H9 (cell line): ENCODE measurements around the gene LRRC36. TPM values are rescaled to one million over a fixed set of nuclear protein-coding genes. Genes with fewer than 3 reads are reported as not detected.

Experiments used
- DNase-seq: peaks from one replicate; pipeline ENCODE4 v3.0.0-alpha.2; 2017
- H2AFZ ChIP-seq: one replicate; pipeline ENCODE4 v1.6.1; 2013; ENCODE audit warnings: mild to moderate bottlenecking, low read length, control low read depth, moderate library complexity
- H2AK5ac ChIP-seq: 2 replicates; pipeline ENCODE4 v1.6.1; 2013; ENCODE audit warnings: low read length, control low read depth, mixed read lengths; ENCODE audit not compliant: insufficient read length
- H2BK120ac ChIP-seq: one replicate; pipeline ENCODE4 v1.6.1; 2013; ENCODE audit warnings: low read depth, mild to moderate bottlenecking, low read length, control low read depth, inconsistent platforms; ENCODE audit not compliant: poor library complexity, severe bottlenecking
- H2BK12ac ChIP-seq: 2 replicates; pipeline ENCODE4 v1.6.1; 2013; ENCODE audit warnings: low read length, control low read depth, mixed read lengths, low read depth; ENCODE audit not compliant: insufficient read length
- H2BK15ac ChIP-seq: 2 replicates; pipeline ENCODE4 v1.6.1; 2013; ENCODE audit warnings: low read depth, low read length, control low read depth
- H2BK20ac ChIP-seq: one replicate; pipeline ENCODE4 v1.6.1; 2013; ENCODE audit warnings: low read depth, mild to moderate bottlenecking, low read length, control low read depth, inconsistent platforms; ENCODE audit not compliant: poor library complexity, severe bottlenecking
- H2BK5ac ChIP-seq: 2 replicates; pipeline ENCODE4 v1.6.1; 2013; ENCODE audit warnings: low read length, control low read depth, mixed read lengths; ENCODE audit not compliant: insufficient read length
- H3K14ac ChIP-seq: 2 replicates; pipeline ENCODE4 v1.6.1; 2013; ENCODE audit warnings: low read length, control low read depth; ENCODE audit not compliant: insufficient read depth
- H3K18ac ChIP-seq: 2 replicates; pipeline ENCODE4 v1.6.1; 2013; ENCODE audit warnings: low read depth, mild to moderate bottlenecking, mixed read lengths, low read length, control low read depth; ENCODE audit not compliant: insufficient read length
- H3K23ac ChIP-seq: 2 replicates; pipeline ENCODE4 v1.6.1; 2013; ENCODE audit warnings: low read length, control low read depth, mixed read lengths, low read depth; ENCODE audit not compliant: insufficient read length
- H3K23me2 ChIP-seq: 2 replicates; pipeline ENCODE4 v1.6.1; 2013; ENCODE audit warnings: low read depth, mild to moderate bottlenecking, mixed read lengths, low read length, control low read depth; ENCODE audit not compliant: insufficient read length, poor library complexity, severe bottlenecking
- H3K27ac ChIP-seq: 2 replicates; pipeline ENCODE4 v1.5.1; 2013; ENCODE audit warnings: low read length, control low read depth, mixed read lengths, low read depth; ENCODE audit not compliant: insufficient read length
- H3K27me3 ChIP-seq: 2 replicates; pipeline ENCODE4 v1.6.1; 2013; ENCODE audit warnings: low read length, control low read depth, inconsistent platforms; ENCODE audit not compliant: insufficient read depth
- H3K4ac ChIP-seq: 2 replicates; pipeline ENCODE4 v1.6.1; 2013; ENCODE audit warnings: low read depth, mild to moderate bottlenecking, control low read depth, inconsistent platforms, low read length, moderate library complexity
- H3K4me1 ChIP-seq: 2 replicates; pipeline ENCODE4 v1.6.1; 2013; ENCODE audit warnings: low read length, control low read depth, inconsistent platforms; ENCODE audit not compliant: insufficient read depth
- H3K4me2 ChIP-seq: 2 replicates; pipeline ENCODE4 v1.6.1; 2013; ENCODE audit warnings: low read length, control low read depth, mixed read lengths; ENCODE audit not compliant: insufficient read length, insufficient read depth
- H3K56ac ChIP-seq: 2 replicates; pipeline ENCODE4 v1.6.1; 2013; ENCODE audit warnings: low read depth, mild to moderate bottlenecking, mixed read lengths, low read length, control low read depth; ENCODE audit not compliant: insufficient read length
- H3K79me1 ChIP-seq: 2 replicates; pipeline ENCODE4 v1.6.1; 2013; ENCODE audit warnings: low read depth, mild to moderate bottlenecking, moderate library complexity, low read length, control low read depth, inconsistent platforms; ENCODE audit not compliant: insufficient read depth, poor library complexity, severe bottlenecking
- H3K79me2 ChIP-seq: 2 replicates; pipeline ENCODE4 v1.6.1; 2013; ENCODE audit warnings: low read length, control low read depth, inconsistent platforms; ENCODE audit not compliant: insufficient read depth
- H3K9ac ChIP-seq: 2 replicates; pipeline ENCODE4 v1.6.1; 2013; ENCODE audit warnings: low read length, control low read depth, mixed read lengths; ENCODE audit not compliant: insufficient read length; ENCODE audit errors: extremely low read depth
- H3K9me3 ChIP-seq: one replicate; pipeline ENCODE4 v1.6.1; 2013; ENCODE audit warnings: low read depth, low read length, inconsistent platforms; ENCODE audit not compliant: control insufficient read depth
- H3T11ph ChIP-seq: one replicate; pipeline ENCODE4 v1.6.1; 2013; ENCODE audit warnings: mild to moderate bottlenecking, low read length, control low read depth, inconsistent platforms
- H4K20me1 ChIP-seq: one replicate; pipeline ENCODE4 v1.6.1; 2013; ENCODE audit not compliant: control insufficient read depth, insufficient read length, insufficient read depth
- H4K5ac ChIP-seq: 2 replicates; pipeline ENCODE4 v1.6.1; 2013; ENCODE audit warnings: low read depth, mild to moderate bottlenecking, mixed read lengths, low read length, control low read depth; ENCODE audit not compliant: insufficient read length
- H4K8ac ChIP-seq: replicated peaks from 2 replicates; pipeline ENCODE4 v1.6.1; 2013; ENCODE audit warnings: low read length, control low read depth, mixed read lengths, low read depth; ENCODE audit not compliant: insufficient read length
- H4K91ac ChIP-seq: 2 replicates; pipeline ENCODE4 v1.6.1; 2013; ENCODE audit warnings: low read depth, mild to moderate bottlenecking, moderate library complexity, mixed read lengths, low read length, control low read depth; ENCODE audit not compliant: insufficient read length
- H3K27ac Mint-ChIP-seq, 3 experiments: 2 replicates in 2 of 3; 3 replicates in 1 of 3; pipeline ENCODE4 v1.8.0; 2020 to 2021; ENCODE audit warnings: mixed read lengths in 3 of 3, mild to moderate bottlenecking in 1 of 3, moderate library complexity in 1 of 3
- H3K27me3 Mint-ChIP-seq: 2 replicates; pipeline ENCODE4 v1.8.0; 2021; ENCODE audit warnings: low read depth, mild to moderate bottlenecking, moderate library complexity, mixed read lengths
- H3K36me3 Mint-ChIP-seq, 3 experiments: 2 replicates in 2 of 3; 3 replicates in 1 of 3; pipeline ENCODE4 v1.8.0; 2020 to 2021; ENCODE audit warnings: low read depth in 3 of 3, mixed read lengths in 3 of 3; ENCODE audit not compliant: insufficient read depth in 1 of 3
- H3K4me1 Mint-ChIP-seq, 2 experiments: 2 replicates each; pipeline ENCODE4 v1.8.0; 2020; ENCODE audit warnings: mixed read lengths in 2 of 2
- H3K4me3 Mint-ChIP-seq, 2 experiments: 2 replicates in 1 of 2; 3 replicates in 1 of 2; pipeline ENCODE4 v1.8.0; 2020 to 2021; ENCODE audit warnings: mild to moderate bottlenecking in 2 of 2, mixed read lengths in 2 of 2, moderate library complexity in 1 of 2
- H3K9me3 Mint-ChIP-seq, 2 experiments: 2 replicates in 1 of 2; 3 replicates in 1 of 2; pipeline ENCODE4 v1.8.0; 2020; ENCODE audit warnings: mild to moderate bottlenecking in 2 of 2, mixed read lengths in 2 of 2, moderate library complexity in 1 of 2
- WGBS: extraction: QIAGEN DNeasy Blood & Tissue Kit; methylation state at CpG from one replicate; pipeline ENCODE4 v1.1.7; 2013; ENCODE audit warnings: missing lambda C conversion rate, low lambda C conversion rate, mixed read lengths; ENCODE audit not compliant: insufficient read length; ENCODE audit errors: extremely low coverage; 5-methylcytosine and 5-hydroxymethylcytosine counted together
- total RNA-seq: library from RNA; stranded (reverse); gene quantifications from 2 replicates; pipeline ENCODE4 v1.2.1, GENCODE V29; 2021
- TF ChIP-seq, protein P1 (sequence below): fragments of 200-600 bp; sonication (generic); conservative IDR thresholded peaks from 3 replicates; pipeline ENCODE4 v1.8.0; 2021; ENCODE audit warnings: antibody characterized with exemption, mild to moderate bottlenecking

Gene LRRC36
- total RNA-seq, 1 experiment from 2014 or later, result not detected

DNA sequence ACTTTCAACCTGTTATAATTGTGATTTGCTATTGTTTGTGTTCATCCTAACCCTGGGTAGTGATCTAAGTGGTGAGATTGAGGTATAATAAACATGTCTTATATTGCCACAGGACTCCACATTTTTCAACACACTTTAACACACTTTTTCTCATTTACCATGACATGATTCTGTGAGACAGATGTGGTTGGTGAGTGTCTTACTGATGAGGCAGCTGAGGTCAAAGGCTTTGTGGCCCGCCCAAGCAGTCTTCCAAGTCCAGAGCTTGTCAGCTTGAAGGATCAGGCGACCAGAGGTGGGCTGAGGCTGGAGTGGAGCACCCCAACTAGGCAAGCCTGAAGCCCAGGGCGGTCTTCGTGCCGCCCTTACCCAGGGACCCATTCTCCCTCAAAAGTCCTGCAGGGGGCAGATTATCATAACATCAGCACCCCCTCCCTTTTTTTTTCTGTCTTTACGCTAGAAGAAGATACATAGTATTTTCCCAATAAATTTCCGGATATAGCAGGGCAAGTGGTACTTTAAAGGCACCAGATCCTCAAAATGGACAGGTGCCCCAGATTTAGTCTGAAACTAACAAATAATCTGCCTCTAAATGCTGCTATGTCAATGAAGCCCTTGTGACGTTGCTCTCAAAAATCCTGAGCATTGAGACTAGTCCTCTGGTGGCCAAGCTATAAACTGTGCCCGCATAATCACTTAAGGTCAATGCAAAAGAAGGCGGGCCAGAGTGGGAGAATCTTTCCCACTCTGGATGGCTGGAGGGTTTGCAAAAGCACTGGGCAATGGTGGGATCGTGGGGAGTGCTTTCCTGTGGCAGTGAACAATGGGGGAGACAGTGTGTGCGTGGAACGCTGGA is 21.2 kb upstream of the LRRC36 start:
- H3K9me3 Mint-ChIP-seq, result no peaks in the 10 kb centered on the region
- Histone ChIP-seq H3K9ac (no peak overlapping the region), H2AFZ (no peak overlapping the region), H3T11ph (no peak overlapping the region), H3K4ac (no peak overlapping the region), H2BK20ac (no peak overlapping the region), H2BK15ac (no peak overlapping the region), H3K4me1 (no peaks in the 10 kb centered on the region), H3K18ac (no peak overlapping the region), H2AK5ac (no peak overlapping the region), H3K23me2 (no peaks in the 10 kb centered on the region), H4K8ac (no peak overlapping the region), H3K14ac (no peak overlapping the region), H4K5ac (no peak overlapping the region), H4K91ac (no peak overlapping the region), H3K9me3 (no peaks in the 10 kb centered on the region), H2BK12ac (no peak overlapping the region), H3K79me2 (no peaks in the 10 kb centered on the region), H4K20me1 (no peaks in the 10 kb centered on the region), H3K23ac (no peak overlapping the region), H3K56ac (no peak overlapping the region), H3K79me1 (no peaks in the 10 kb centered on the region), H3K4me2 (no peak overlapping the region), H3K27ac (no peak overlapping the region), H2BK5ac (no peak overlapping the region), H2BK120ac (no peak overlapping the region), H3K27me3 (no peaks in the 10 kb centered on the region)
- H3K27me3 Mint-ChIP-seq, result peaks cover 38% of the 10 kb centered on the region
- TF ChIP-seq, protein P1, sequence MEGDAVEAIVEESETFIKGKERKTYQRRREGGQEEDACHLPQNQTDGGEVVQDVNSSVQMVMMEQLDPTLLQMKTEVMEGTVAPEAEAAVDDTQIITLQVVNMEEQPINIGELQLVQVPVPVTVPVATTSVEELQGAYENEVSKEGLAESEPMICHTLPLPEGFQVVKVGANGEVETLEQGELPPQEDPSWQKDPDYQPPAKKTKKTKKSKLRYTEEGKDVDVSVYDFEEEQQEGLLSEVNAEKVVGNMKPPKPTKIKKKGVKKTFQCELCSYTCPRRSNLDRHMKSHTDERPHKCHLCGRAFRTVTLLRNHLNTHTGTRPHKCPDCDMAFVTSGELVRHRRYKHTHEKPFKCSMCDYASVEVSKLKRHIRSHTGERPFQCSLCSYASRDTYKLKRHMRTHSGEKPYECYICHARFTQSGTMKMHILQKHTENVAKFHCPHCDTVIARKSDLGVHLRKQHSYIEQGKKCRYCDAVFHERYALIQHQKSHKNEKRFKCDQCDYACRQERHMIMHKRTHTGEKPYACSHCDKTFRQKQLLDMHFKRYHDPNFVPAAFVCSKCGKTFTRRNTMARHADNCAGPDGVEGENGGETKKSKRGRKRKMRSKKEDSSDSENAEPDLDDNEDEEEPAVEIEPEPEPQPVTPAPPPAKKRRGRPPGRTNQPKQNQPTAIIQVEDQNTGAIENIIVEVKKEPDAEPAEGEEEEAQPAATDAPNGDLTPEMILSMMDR, result peak; percentile 37
- DNase-seq, result no peak
- no peak overlapping the region for H3K4me3 Mint-ChIP-seq
- no peak overlapping the region for H3K27ac Mint-ChIP-seq
- no CpG with 5 or more reads among the region's 13 CpGs for WGBS
- no peaks in the 10 kb centered on the region for H3K4me1 Mint-ChIP-seq
- no peaks in the 10 kb centered on the region for H3K36me3 Mint-ChIP-seq
